H1 (cell line): Measurements from ENCODE around the gene NAAA. TPM values are rescaled to one million over a fixed set of nuclear protein-coding genes. Genes with fewer than 3 reads are reported as not detected.

ENCODE experiments used
- BCL11A ChIP-seq, 2 experiments: IDR thresholded peaks; one replicate each; pipeline ENCODE4 v1.6.1; 2011; ENCODE audit warnings: low read depth in 2 of 2, low read length in 2 of 2, mild to moderate bottlenecking in 2 of 2
- CREB1 ChIP-seq: IDR thresholded peaks from 2 replicates; pipeline ENCODE4 v1.6.1; 2012; ENCODE audit warnings: inconsistent platforms
- FOSL1 ChIP-seq: IDR thresholded peaks from 2 replicates; pipeline ENCODE4 v1.6.1; 2011; ENCODE audit warnings: mild to moderate bottlenecking, low read depth, low read length, moderate library complexity; ENCODE audit not compliant: insufficient read depth
- SP4 ChIP-seq: IDR thresholded peaks from 2 replicates; pipeline ENCODE4 v1.6.1; 2012; ENCODE audit warnings: low read length, inconsistent platforms
- TCF12 ChIP-seq: IDR thresholded peaks from 2 replicates; pipeline ENCODE4 v1.6.1; 2011; ENCODE audit warnings: low read depth, mild to moderate bottlenecking, low read length
- polyA plus RNA-seq, 7 experiments: library from polyadenylated mRNA; depleted of rRNA in 3 of 7; stranded (reverse) in 5 of 7; unstranded in 2 of 7; fragments of >200 nt in 5 of 7; fragments of 200-250 nt in 2 of 7; gene quantifications; 1 replicate in 5 of 7; 2 replicates in 1 of 7; 4 replicates in 1 of 7; pipeline versions ENCODE4 v1.2.1 to v1.2.3, GENCODE V29; 2011 to 2013; ENCODE audit warnings: missing spikeins in 2 of 7, mixed read lengths in 2 of 7
- total RNA-seq: library from RNA; stranded (reverse); fragmentation: NEBNext Ultra II Directional; extraction: Animal tissue kit (Norgen Biotek cat#: 25700); gene quantifications from 2 replicates; pipeline ENCODE4 v1.2.1, GENCODE V29; 2021
- TF ChIP-seq, protein P1 (sequence below): IDR thresholded peaks from 2 replicates; pipeline ENCODE4 v1.6.1; 2011; ENCODE audit warnings: low read depth, mild to moderate bottlenecking, low read length; ENCODE audit not compliant: insufficient read depth

The NAAA gene
- total and polyA plus RNA-seq, 2 of the 8 experiments (the other 6 are each of a cell fraction or from before 2014, with no cell fraction given): 9.4 to 12.5 TPM

DNA sequence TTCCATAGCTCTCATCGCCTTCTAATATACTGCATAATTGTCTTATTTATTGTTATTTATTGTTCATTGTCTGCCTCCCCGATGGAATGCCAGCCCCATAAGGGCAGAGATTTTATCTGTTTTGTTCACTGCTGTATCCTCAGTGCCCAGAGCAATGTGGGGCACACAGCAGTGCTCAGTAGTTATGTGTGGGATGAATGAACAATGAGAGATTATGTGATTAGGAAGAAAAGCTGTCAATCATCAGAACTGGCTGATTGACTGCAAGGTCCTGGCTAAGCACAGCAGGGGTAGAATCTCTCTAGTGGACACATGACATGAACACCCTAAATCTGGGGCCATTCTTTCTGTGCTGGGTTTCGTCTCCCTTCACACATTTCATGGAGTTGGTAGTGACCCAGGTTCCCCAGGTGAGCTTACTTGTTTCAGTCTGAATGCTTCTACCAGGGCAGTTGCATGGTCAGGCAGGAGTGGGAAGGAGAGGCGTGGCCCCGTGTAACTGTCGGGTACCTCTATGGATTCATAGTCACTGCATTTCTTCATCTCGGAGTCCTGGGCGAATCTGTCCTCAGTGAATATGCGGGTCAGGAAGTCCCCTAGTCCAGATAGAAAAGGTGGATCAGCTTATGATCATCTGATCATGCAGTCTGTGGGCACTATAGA lies 51.1 kb downstream of the NAAA start (continued):
- no peak for TF ChIP-seq FOSL1
- no peak for TF ChIP-seq TCF12
- TF ChIP-seq CREB1: no peak
- TF ChIP-seq, protein P1, sequence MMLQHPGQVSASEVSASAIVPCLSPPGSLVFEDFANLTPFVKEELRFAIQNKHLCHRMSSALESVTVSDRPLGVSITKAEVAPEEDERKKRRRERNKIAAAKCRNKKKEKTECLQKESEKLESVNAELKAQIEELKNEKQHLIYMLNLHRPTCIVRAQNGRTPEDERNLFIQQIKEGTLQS: no peak
- no peak for TF ChIP-seq SP4
- TF ChIP-seq BCL11A (IDR thresholded peaks at IDR 0.05; ENCODE audit: low read depth in 2 of 2, low read length in 2 of 2): no peak
